ENCODE measurements around the gene NSG1. TPM values are rescaled to one million over a fixed set of nuclear protein-coding genes. Genes with fewer than 3 reads are reported as not detected.

NSG1 gene
- total RNA-seq, 1 donor from 2014 or later = 52.4 TPM

- H3K27ac Mint-ChIP-seq = no peak overlapping the region
- TF ChIP-seq CTCF (IDR thresholded peaks at IDR 0.05; ENCODE audit: unreplicated experiment) = no peak
- no peak for DNase-seq (ENCODE audit: low spot score, unreplicated experiment)
- peaks cover 15% of the 10 kb centered on the region for H3K4me1 Mint-ChIP-seq (ENCODE audit: low read depth)
- H3K4me3 Mint-ChIP-seq (ENCODE audit: low read depth) = no peak overlapping the region
- H3K27me3 Mint-ChIP-seq = peaks cover 6% of the 10 kb centered on the region
- no peaks in the 10 kb centered on the region for H3K36me3 Mint-ChIP-seq (ENCODE audit: insufficient read depth)
- H3K9me3 Mint-ChIP-seq (ENCODE audit: low read depth) = peaks cover 21% of the 10 kb centered on the region
Measured at GRCh38 chr4:4364061-4364460, 22.8 kb upstream of the NSG1 start.

GRCh38 chr4:4364486-4365208 is 22.3 kb upstream of the NSG1 start:
- peaks cover 6% of the 10 kb centered on the region for H3K27me3 Mint-ChIP-seq
- no peak overlapping the region for H3K4me3 Mint-ChIP-seq (ENCODE audit: low read depth)
- peaks cover 16% of the 10 kb centered on the region for H3K4me1 Mint-ChIP-seq (ENCODE audit: low read depth)
- H3K36me3 Mint-ChIP-seq (ENCODE audit: insufficient read depth) = no peaks in the 10 kb centered on the region
- no peak overlapping the region for H3K27ac Mint-ChIP-seq
- no peak for TF ChIP-seq CTCF (IDR thresholded peaks at IDR 0.05; ENCODE audit: unreplicated experiment)
- DNase-seq (ENCODE audit: low spot score, unreplicated experiment) = no peak
- H3K9me3 Mint-ChIP-seq (ENCODE audit: low read depth) = peaks cover 21% of the 10 kb centered on the region

- no peak overlapping the region for H3K4me3 Mint-ChIP-seq (ENCODE audit: low read depth)
- H3K27ac Mint-ChIP-seq = no peak overlapping the region
- peaks cover 12% of the 10 kb centered on the region for H3K4me1 Mint-ChIP-seq (ENCODE audit: low read depth)
- H3K27me3 Mint-ChIP-seq = peaks cover 8% of the 10 kb centered on the region
- no peak for DNase-seq (ENCODE audit: low spot score, unreplicated experiment)
- H3K36me3 Mint-ChIP-seq (ENCODE audit: insufficient read depth) = no peaks in the 10 kb centered on the region
- TF ChIP-seq CTCF (IDR thresholded peaks at IDR 0.05; ENCODE audit: unreplicated experiment) = no peak
- H3K9me3 Mint-ChIP-seq (ENCODE audit: low read depth) = peaks cover 18% of the 10 kb centered on the region
Measured at GRCh38 chr4:4368809-4369580, 17.9 kb upstream of the NSG1 start.

GRCh38 chr4:4374388-4375098 is 12.4 kb upstream of the NSG1 start:
- H3K9me3 Mint-ChIP-seq (ENCODE audit: low read depth) = peaks cover 6% of the 10 kb centered on the region
- H3K27ac Mint-ChIP-seq = no peak overlapping the region
- TF ChIP-seq CTCF (IDR thresholded peaks at IDR 0.05; ENCODE audit: unreplicated experiment) = no peak
- no peak for DNase-seq (ENCODE audit: low spot score, unreplicated experiment)
- H3K27me3 Mint-ChIP-seq = peaks cover 44% of the 10 kb centered on the region
- H3K4me1 Mint-ChIP-seq (ENCODE audit: low read depth) = peaks cover 2% of the 10 kb centered on the region
- no peaks in the 10 kb centered on the region for H3K36me3 Mint-ChIP-seq (ENCODE audit: insufficient read depth)
- H3K4me3 Mint-ChIP-seq (ENCODE audit: low read depth) = no peak overlapping the region

GRCh38 chr4:4376074-4376473 is 10.8 kb upstream of the NSG1 start:
- DNase-seq (ENCODE audit: low spot score, unreplicated experiment) = no peak
- H3K9me3 Mint-ChIP-seq (ENCODE audit: low read depth) = peaks cover 6% of the 10 kb centered on the region
- H3K36me3 Mint-ChIP-seq (ENCODE audit: insufficient read depth) = no peaks in the 10 kb centered on the region
- TF ChIP-seq CTCF (IDR thresholded peaks at IDR 0.05; ENCODE audit: unreplicated experiment) = no peak
- H3K27ac Mint-ChIP-seq = no peak overlapping the region
- no peak overlapping the region for H3K4me3 Mint-ChIP-seq (ENCODE audit: low read depth)
- no peaks in the 10 kb centered on the region for H3K4me1 Mint-ChIP-seq (ENCODE audit: low read depth)
- peaks cover 52% of the 10 kb centered on the region for H3K27me3 Mint-ChIP-seq
